Activated CD4-positive, alpha-beta T cell treated with anti-CD3 and anti-CD28 coated beads, Interleukin-2, amount 50 U/mL, for 4 hours (primary cell): ENCODE data around the gene PHTF2.
A peak's percentile ranks its signal among the peaks of the same experiment; 100 is the strongest.

ENCODE experiments used
- DNase-seq, 2 experiments: peaks; one replicate each; pipeline ENCODE4 v3.0.0-alpha.2; 2020

PHTF2 gene

DNA sequence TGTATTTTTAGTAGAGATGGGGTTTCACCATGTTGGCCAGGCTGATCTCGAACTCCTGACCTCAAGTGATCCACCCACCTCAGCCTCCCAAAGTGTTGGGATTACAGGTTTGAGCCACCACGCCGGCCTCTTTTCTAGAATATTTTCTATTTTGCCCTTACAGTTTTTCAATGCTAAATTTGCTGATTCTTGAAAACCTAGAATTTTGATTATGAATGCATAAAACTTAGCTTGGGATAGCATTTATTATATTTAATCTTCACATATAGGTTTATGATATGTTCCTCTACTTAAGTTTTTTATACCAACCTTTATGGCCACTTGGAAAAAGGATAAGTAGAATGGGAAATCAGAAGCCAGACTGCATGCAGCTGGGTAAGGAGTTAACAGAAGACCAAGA lies 2.5 kb upstream of the PHTF2 start:
- DNase-seq: no peak

- DNase-seq: no peak
Measured at GRCh38 chr7:77796960-77797359, 1.6 kb upstream of the PHTF2 start.

- peak in 1 of 2 experiments; percentile 15 for DNase-seq
Measured at GRCh38 chr7:77797734-77798393, 709 bp upstream of the PHTF2 start.

DNA sequence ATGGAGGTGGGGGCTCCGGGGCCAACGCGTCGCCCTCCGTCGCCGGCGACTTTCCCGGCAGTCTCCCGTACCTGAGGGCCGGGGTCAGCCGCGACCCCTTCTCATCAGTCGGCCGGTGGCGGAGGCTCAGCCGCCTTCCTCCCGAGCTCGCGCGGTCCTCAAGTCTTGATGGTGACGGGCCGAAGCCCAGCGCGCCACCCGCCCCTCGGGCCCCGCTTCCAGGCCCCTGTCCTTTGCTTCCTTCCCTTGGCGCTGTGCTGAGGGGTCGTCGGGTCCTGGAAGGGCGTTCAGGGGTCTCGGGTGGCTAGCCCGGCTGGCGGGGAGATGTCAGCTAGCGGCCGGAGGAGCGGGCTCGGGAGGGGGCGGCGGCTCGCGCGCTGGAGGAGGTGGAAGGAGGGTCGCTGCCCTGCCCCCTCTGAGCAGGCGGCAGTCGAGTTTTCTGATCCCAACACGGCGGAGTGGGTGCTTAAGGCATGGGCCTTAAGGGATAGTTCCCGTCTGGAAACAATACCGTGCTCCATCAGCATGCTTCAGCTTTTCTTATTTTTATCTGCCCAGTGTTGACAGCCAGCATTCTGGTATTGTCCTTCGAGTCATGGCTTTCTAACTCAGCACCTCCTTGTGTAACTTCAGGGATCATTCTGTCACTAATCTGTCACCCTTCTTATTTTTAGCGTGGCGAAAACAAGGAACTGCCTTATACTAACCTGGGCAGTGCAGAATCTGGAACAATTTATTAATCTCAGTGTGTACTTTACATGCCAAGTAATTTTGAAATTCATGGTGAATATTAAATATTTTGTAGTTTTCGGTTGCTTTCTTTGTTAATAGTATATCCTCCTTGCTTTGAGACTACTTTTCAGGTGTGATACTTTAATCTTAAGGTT lies 748 bp downstream of the PHTF2 start:
- DNase-seq: peak in 1 of 2 experiments; percentile 8

GRCh38 chr7:77800158-77800557 lies 1.6 kb downstream of the PHTF2 start:
- no peak for DNase-seq

GRCh38 chr7:77800730-77801129 lies 2.2 kb downstream of the PHTF2 start:
- no peak for DNase-seq

GRCh38 chr7:77802557-77803405 lies 4.2 kb downstream of the PHTF2 start:
- no peak for DNase-seq

DNA sequence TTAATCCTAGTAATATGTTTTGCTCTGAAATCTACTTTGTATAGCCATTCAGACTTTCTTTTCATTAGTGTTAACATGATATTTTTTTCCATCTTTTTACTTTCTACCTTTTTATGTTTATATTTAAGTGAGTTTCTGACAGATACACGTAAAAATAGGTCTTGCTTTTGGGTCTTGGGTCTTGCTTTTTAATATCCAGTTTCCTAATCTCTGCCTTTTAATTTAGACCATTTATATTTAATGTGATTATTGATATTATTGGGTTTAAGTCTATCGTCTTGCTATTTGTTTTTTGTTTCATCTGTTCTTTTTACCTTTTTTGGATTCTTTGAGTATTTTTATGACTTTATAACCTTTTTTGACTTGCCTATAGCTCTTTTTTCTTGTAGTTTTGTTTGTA lies 7.9 kb downstream of the PHTF2 start:
- no peak for DNase-seq

GRCh38 chr7:77808517-77808916 lies 9.9 kb downstream of the PHTF2 start:
- DNase-seq: no peak

- no peak for DNase-seq
Measured at GRCh38 chr7:77811516-77812289, 13.1 kb downstream of the PHTF2 start.

- no peak for DNase-seq
Measured at GRCh38 chr7:77812290-77812685, 13.7 kb downstream of the PHTF2 start.

DNA sequence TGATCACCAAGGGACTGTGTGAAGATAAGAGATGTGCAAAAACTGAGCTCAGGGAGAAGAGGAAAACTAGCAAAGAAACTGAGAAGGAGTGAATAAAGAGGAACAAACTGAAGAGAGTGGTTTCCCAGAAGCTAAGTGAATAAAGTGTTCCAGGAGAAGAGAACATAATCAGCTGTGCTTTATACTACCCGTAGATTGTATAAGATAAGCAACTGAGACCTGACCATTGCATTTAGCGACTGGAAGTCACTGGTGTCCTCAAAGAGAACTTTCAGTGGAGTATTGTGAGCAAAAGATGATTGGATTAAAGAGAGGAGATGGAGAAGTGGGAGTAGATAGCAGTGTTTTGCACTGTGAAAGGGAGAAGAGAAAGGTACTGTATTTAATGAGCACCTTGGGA lies 14.6 kb downstream of the PHTF2 start:
- DNase-seq: no peak

- no peak for DNase-seq
Measured at GRCh38 chr7:77819021-77819420, 20.4 kb downstream of the PHTF2 start.

DNA sequence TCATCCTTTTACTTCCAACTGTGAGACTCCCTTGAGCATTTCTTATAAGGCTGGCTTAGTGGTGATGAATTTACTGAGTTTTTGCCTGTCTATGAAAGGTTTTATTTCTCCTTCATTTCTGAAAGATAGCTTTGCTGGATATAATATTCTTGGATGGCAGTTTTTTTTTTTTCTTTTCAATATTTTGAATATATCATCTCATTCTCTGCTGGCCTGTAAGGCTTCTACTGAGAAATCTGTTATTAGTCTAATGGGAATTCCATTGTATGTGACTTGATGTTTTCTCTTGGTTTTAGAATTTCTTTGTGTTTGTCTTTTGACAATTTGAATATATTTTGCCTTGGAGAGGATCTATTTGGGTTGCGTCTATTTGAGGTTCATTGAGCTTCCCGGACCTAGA lies 22.4 kb downstream of the PHTF2 start:
- no peak for DNase-seq

GRCh38 chr7:77822269-77822668 lies 23.7 kb downstream of the PHTF2 start:
- no peak for DNase-seq

GRCh38 chr7:77823787-77824186 lies 25.2 kb downstream of the PHTF2 start:
- no peak for DNase-seq

DNA sequence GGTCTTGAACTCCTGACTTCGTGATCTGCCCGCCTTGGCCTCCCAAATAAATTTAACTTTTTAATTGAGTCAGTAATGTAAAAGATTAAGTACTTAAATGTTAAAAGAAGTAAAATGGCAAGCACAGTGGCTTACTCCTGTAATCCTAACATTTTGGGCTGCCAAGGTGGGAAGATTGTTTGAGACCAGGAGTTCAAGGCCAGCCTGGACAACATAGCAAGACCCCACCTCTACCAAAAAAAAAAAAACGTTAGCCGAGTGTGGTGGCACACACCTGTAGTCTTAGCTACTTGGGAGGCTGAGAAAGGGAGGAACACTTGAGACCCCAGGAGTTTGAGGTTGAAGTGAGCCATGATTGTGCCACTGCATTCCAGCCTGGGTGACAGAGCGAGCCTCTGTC lies 26.1 kb downstream of the PHTF2 start:
- no peak for DNase-seq

- DNase-seq: no peak
Measured at GRCh38 chr7:77825131-77825530, 26.6 kb downstream of the PHTF2 start.

DNA sequence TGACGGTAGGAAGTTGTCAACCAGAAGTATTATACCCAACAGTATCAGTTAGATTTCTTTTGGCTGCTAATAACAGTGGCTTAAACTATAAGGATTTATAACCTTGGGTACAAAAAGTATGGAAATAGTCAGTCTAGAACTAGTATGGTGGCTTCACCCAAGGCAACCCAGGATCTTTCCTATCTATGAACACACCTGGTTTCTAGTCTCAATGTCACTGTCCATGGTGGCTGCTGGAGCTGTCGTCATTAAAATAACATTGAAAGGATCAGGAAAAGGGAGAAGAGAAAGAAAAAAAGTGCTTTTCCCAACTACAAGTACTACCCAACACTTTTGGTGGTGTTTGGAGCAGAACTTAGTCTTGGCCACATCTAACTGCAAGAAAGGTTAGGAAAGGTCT lies 27.7 kb downstream of the PHTF2 start:
- DNase-seq: no peak

- no peak for DNase-seq
Measured at GRCh38 chr7:77827999-77828398, 29.4 kb downstream of the PHTF2 start.

DNA sequence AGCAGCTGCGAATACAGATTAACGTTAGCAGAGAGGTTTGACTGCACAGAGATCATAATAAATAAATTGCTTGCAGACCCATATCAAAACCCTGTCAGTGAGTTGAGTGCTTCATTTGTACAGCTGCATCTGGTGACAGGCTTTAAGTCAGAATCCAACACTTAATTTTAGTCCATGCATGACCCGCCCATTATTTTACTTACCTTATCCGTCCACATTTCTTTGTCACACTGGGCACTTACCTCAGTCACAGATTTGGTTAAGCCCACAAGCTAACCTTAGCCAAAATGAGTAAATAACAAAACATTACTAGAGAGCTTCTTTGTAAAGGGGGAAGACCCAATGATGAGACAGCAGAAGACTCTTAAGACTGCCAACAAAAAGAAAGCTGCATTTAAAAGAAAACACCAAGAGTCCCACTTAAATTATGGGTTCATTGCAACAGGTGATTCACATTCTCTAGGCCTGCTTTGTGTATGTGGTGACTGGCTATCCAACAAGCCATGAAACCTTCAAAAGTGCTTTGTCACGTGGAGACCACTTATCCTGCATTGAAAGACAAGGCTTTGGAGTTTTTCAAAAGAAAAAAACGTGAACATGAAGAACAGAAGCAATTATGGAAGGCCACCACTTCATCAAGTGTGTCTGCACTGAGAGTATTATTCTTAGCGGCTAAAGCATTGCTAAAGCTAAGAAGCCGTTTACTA lies 32.2 kb downstream of the PHTF2 start:
- no peak for DNase-seq

- DNase-seq: peak in 1 of 2 experiments; percentile 9
Measured at GRCh38 chr7:77831481-77831880, 32.9 kb downstream of the PHTF2 start.
